HG03135 (cell line): ENCODE results near the gene CHIC1.

Experiments used
- ATAC-seq: cut with Tn5 transposase; IDR thresholded peaks from one replicate; pipeline ENCODE4 v1.9.1; 2021; ENCODE audit warnings: mild to moderate bottlenecking, moderate library complexity; ENCODE audit not compliant: unreplicated experiment

The CHIC1 gene

DNA sequence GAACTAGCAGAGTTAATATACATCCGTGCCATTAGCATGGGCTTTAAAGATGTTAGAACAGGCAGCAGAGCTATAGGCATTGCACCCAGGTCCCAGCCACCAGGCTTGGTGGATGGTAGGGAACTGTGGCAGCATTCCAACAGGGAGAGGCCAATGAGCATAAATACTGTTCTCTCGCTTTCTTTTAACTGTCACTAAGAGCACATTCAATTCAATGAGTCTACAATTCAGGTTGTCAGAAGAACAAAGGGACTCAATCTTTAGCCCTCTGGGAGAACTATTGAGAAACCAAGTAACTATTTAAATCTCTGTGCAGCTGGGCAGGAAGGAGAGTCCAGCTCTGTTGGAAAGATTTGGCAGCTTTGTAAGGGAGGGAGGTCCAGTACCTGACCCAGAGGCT, 165.6 kb downstream of the CHIC1 start:
- ATAC-seq, result no peak
